D721Med (cell line): ENCODE measurements around the gene PDHB.

Source experiments
- DNase-seq: peaks from one replicate; pipeline ENCODE4 v3.0.0; 2011; ENCODE audit warnings: low spot score; ENCODE audit not compliant: insufficient read length
- FAIRE-seq: peaks from 2 replicates; lab custom pipeline; 2011; peaks lifted over from hg19 to GRCh38; lab: Jason Lieb, UNC
- TF ChIP-seq, protein P1 (sequence below): IDR thresholded peaks from 2 replicates; pipeline ENCODE4 v1.5.1; 2012; ENCODE audit warnings: mild to moderate bottlenecking, control low read depth; ENCODE audit not compliant: insufficient read depth; ENCODE audit errors: missing control alignments

PDHB gene

DNA sequence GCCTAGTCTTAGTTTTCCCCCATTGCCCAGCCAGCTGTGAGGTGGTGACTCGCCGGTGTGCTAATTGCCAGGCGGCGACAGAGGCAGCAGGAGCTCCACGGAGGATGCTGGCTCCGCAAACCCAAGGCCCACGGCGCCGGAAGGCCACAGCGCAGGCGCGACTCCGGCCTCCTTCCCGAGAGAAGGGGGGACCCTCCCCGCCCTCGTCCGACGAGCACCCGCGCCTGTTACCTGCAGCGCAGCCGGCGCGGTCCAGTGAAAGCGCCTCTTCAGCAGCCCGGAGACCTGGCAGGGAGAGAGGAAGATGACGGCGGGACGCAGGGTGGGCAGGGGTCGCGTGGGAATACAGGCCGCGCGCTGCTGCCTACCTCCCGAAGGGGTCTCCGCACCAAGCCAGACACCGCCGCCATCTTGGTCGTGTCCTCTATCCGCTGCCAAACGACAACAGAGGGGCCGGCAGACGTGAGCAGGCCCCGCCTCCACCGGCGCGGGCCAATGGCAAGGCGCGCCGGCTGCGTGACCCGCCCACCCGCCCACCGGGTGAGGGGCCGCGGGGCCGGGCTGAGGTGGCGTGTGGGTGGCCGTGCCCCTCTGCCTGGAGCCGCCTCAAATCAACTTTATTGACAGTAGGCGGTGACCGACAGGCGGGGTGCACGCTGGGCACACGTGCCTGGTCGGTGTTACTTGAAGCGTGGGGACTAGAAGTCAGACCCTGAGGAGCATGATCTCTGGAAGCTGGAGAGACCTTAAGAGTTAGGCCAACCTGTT, at the start of gene PDHB:
TSS of gene PDHB (minus strand) at position 433 of the 768 bp plus-strand sequence. CDS start at position 410, 23 bp downstream.
- FAIRE-seq: no peak
- peak; percentile 91 for DNase-seq

DNA sequence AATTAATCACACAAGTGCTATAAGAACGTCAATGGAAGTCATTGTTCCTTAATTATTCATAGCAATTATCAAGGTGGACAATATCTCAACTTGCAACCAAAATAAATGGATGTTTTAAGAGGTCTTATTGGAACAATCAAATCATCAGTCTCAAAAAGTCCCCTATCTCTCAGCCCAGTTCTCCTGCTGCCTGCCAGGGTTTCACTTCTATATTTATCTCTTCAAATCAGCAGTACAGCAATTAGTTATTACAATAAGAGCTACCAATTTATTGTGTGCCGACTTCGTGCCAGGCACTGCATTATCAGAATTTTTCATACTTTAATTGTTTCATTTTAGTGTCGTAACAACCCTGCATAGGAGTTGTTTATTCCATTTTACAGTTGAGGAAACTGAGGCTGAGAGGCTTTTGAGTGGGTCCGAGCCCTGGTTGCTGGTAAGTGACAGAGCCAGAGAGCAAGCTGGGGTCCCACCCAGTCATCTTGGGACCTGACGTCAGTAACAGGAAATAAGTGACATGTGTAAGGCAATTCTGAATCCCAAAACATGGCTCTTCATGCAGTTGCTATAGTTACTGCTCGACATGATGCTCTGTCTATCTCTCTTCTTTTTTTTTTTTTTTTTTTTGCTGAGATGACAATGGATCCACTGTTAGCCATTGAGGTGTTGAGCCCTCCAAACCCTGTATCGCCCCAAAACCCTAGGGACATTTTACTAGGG, 49.4 kb upstream of the PDHB start:
- TF ChIP-seq, protein P1, sequence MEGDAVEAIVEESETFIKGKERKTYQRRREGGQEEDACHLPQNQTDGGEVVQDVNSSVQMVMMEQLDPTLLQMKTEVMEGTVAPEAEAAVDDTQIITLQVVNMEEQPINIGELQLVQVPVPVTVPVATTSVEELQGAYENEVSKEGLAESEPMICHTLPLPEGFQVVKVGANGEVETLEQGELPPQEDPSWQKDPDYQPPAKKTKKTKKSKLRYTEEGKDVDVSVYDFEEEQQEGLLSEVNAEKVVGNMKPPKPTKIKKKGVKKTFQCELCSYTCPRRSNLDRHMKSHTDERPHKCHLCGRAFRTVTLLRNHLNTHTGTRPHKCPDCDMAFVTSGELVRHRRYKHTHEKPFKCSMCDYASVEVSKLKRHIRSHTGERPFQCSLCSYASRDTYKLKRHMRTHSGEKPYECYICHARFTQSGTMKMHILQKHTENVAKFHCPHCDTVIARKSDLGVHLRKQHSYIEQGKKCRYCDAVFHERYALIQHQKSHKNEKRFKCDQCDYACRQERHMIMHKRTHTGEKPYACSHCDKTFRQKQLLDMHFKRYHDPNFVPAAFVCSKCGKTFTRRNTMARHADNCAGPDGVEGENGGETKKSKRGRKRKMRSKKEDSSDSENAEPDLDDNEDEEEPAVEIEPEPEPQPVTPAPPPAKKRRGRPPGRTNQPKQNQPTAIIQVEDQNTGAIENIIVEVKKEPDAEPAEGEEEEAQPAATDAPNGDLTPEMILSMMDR: no peak
- no peak for FAIRE-seq

More for the DNA sequence above, at the start of gene PDHB:
- TF ChIP-seq, protein P1: no peak

DNA sequence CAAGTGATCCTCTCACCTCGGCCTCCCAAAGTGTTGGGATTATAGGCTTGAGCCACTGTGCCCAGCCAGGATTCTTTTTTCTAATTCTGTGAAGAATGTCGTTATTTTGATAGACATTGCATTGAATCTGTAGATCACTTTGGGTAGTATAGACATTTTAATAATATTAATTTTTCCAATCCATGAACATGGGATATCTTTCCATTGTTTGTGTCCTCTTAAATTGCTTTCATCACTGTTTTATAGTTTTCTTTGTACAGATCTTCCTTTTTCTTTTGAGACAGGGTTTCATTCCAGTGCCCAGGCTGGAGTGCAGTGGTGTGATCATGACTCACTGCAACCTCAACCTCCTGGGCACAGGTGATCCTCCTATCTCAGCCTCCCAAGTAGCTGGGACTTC, 46.7 kb upstream of the PDHB start:
- TF ChIP-seq, protein P1: no peak

More for the DNA sequence above, 49.4 kb upstream of the PDHB start:
- DNase-seq: no peak

DNA sequence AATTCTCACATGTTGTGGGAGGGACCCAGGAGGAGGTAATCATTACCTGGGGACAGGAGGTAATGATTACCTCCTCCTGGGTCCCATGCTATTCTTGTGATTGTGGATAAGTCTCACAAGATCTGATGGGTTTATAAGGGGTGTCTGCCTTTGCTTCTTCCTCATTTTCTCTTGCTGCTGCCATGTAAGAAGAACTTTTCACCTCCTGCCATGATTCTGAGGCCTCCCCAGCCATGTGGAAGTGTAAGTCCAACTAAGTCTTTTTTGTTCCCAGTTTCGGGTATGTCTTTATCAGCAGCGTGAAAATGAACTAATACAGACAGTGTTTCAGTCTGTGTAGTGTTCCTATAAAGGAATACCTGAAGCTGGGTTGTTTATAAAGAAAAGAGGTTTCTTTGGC, 45.1 kb upstream of the PDHB start:
- DNase-seq (no peak), FAIRE-seq (no peak)
- TF ChIP-seq, protein P1: no peak

More for the DNA sequence above, 46.7 kb upstream of the PDHB start:
- DNase-seq: no peak
- no peak for FAIRE-seq

DNA sequence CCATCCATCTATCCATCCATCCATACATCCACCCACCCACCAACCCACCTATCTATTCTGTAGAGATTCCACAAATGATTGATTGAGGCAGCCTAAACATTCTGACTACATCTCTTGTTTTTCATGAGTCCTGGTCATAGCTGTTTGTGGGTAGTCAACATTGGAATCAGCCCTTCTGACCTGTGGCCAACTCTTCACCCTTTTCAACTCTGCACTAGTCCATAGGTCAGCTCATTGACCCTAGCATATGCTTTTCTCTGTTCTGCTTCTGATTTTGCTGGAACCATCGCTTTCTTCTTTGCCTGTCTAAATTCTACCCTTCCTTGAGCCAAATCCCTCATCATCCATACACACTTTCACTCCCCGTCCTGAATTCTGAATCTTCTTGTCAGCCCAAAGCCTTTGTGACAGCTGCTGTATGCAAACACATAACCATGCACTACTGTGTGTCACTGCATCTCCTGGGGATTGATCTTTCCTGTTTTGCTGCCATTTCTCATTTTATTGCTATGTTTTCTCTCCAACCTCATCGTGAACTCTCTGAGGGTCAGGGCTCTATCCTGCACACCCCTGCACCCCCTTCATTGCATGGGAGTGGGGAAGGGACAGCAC, 41.4 kb upstream of the PDHB start:
- DNase-seq (no peak), FAIRE-seq (no peak)
- TF ChIP-seq, protein P1: no peak

DNA sequence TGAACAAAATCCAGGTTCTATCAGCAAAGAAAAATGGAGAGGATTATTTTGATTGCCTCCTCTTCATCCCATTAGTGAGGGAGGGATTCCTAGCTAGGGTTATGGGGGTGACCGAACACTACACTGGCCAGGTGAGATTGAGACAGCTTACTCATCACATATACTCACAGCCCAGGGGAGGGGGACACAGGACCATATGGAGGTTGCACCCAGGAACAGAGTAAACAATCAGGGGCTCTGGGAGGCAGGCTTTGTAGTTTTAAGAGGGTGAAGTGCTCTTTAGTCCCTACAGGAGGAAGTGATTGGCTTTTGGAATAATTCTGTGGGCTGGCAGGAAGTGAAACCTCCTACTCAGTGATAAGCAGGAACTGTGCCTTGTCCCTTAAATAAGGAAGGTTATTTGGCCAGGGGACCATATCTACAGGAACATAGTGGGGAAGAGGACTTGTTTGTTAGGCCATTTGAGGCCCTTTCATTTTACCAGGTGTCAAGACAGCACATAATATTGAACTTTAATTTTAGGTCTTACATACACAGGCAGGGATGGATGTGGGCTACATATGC, 40.8 kb upstream of the PDHB start:
- TF ChIP-seq, protein P1: no peak
- DNase-seq: no peak
- FAIRE-seq: no peak
